ENCODE results near the gene MAP2K6. TPM values are rescaled to one million over a fixed set of nuclear protein-coding genes. Genes with fewer than 3 reads are reported as not detected.

MAP2K6 gene
- total and polyA plus RNA-seq, 9 donors: 12.6 to 22.8 (median 16.8) TPM

DNA sequence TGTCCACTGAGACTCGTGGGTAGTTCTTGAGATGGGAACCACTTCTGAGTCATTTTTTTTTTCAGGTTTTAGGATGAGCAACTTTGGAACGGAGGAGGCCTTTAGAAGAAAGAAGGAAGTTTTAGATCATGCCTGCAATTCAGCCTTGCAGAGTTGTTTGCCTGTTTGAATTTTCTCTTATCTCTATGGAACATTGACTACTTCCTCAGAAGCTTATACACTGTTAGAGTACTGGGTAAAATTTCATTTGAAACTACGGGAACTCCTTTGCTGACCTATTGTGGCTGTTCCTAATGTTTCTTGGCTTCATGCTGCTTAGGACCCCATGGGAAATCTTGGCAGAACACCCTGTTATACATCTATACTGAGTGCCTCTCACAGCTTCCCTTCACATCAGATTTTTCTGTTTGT lies 70.8 kb downstream of the MAP2K6 start:
- no peaks in the 10 kb centered on the region for H3K27me3 ChIP-seq (ENCODE audit: control insufficient read depth, insufficient read depth, low read length)
- no peak overlapping the region for H3K27ac ChIP-seq (ENCODE audit: low read length)
- no peaks in the 10 kb centered on the region for H3K36me3 ChIP-seq (ENCODE audit: control insufficient read depth, insufficient read depth, low read length)
- DNase-seq: peak; percentile 65
- no peak overlapping the region for H3K4me3 ChIP-seq (ENCODE audit: low read length)
- peaks cover 4% of the 10 kb centered on the region for H3K4me1 ChIP-seq (ENCODE audit: control insufficient read depth, insufficient read depth, low read length)
- WGBS (ENCODE audit: insufficient coverage): 0% methylated on average over 1 of the region's 3 CpGs
- no peaks in the 10 kb centered on the region for H3K9me3 ChIP-seq (replicated peaks; ENCODE audit: control insufficient read depth, low read depth, low read length)

DNA sequence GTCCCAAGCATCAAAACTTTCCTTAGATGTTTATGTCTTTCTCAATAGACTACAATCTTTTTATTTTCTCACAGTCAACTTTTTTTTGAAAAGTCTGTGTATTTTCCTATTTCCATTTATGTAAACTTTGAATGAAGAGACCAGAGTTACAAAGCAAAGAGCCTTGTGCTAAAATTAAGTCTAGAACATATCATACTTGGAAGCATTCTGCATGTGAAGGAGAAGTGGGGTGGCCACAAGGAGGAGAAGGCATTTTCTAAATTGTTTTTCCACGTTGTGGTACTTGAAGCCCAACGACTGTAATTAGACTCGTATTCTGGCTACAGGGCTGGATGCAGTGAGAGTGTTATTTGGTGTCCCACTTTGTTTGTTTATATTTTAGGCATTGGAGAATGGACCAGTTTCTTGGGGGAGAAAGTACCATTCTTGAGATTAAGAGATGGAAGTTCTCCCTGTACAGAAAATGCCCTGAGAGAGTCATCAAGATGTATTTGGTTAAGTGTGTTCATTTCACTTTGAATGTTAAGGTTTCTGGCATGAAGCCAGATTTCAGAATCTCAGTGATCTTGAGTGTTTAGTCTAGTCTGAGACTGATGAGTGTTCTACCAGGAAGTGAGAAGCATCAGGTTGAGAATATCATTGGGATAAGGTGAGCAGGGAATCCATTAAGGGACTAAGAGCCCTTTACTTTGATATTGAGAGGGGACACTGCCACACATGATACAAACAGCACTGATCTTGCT lies 71.6 kb downstream of the MAP2K6 start:
- no peaks in the 10 kb centered on the region for H3K9me3 ChIP-seq (replicated peaks; ENCODE audit: control insufficient read depth, low read depth, low read length)
- no peaks in the 10 kb centered on the region for H3K36me3 ChIP-seq (ENCODE audit: control insufficient read depth, insufficient read depth, low read length)
- no peaks in the 10 kb centered on the region for H3K27me3 ChIP-seq (ENCODE audit: control insufficient read depth, insufficient read depth, low read length)
- H3K4me1 ChIP-seq (ENCODE audit: control insufficient read depth, insufficient read depth, low read length): peaks cover 3% of the 10 kb centered on the region
- peak; percentile 25 for DNase-seq
- no peak overlapping the region for H3K4me3 ChIP-seq (ENCODE audit: low read length)
- no peak overlapping the region for H3K27ac ChIP-seq (ENCODE audit: low read length)
- 40% methylated on average over 1 of the region's 3 CpGs for WGBS (ENCODE audit: insufficient coverage)

GRCh38 chr17:69486779-69487637 lies 72.5 kb downstream of the MAP2K6 start:
- H3K27me3 ChIP-seq (ENCODE audit: control insufficient read depth, insufficient read depth, low read length): no peaks in the 10 kb centered on the region
- no peaks in the 10 kb centered on the region for H3K9me3 ChIP-seq (replicated peaks; ENCODE audit: control insufficient read depth, low read depth, low read length)
- no peak overlapping the region for H3K4me3 ChIP-seq (ENCODE audit: low read length)
- 57% methylated on average over 3 of the region's 13 CpGs for WGBS (ENCODE audit: insufficient coverage)
- no peak overlapping the region for H3K27ac ChIP-seq (ENCODE audit: low read length)
- no peak for DNase-seq
- no peaks in the 10 kb centered on the region for H3K36me3 ChIP-seq (ENCODE audit: control insufficient read depth, insufficient read depth, low read length)
- peaks cover 3% of the 10 kb centered on the region for H3K4me1 ChIP-seq (ENCODE audit: control insufficient read depth, insufficient read depth, low read length)

- no CpG with 5 or more reads among the region's 4 CpGs for WGBS (ENCODE audit: insufficient coverage)
- Histone ChIP-seq H3K4me1 (ENCODE audit: control insufficient read depth, insufficient read depth, low read length) (peaks cover 6% of the 10 kb centered on the region), H3K4me3 (ENCODE audit: low read length) (no peak overlapping the region), H3K27me3 (ENCODE audit: control insufficient read depth, insufficient read depth, low read length) (no peaks in the 10 kb centered on the region), H3K27ac (ENCODE audit: low read length) (no peak overlapping the region), H3K36me3 (ENCODE audit: control insufficient read depth, insufficient read depth, low read length) (no peaks in the 10 kb centered on the region), H3K9me3 (replicated peaks; ENCODE audit: control insufficient read depth, low read depth, low read length) (no peaks in the 10 kb centered on the region)
- no peak for DNase-seq
These were observed 74.8 kb downstream of the MAP2K6 start for GRCh38 chr17:69489313-69489712.

- no peaks in the 10 kb centered on the region for H3K27me3 ChIP-seq (ENCODE audit: control insufficient read depth, insufficient read depth, low read length)
- H3K4me3 ChIP-seq (ENCODE audit: low read length): no peak overlapping the region
- 43% methylated on average over 2 of the region's 3 CpGs for WGBS (ENCODE audit: insufficient coverage)
- no peaks in the 10 kb centered on the region for H3K36me3 ChIP-seq (ENCODE audit: control insufficient read depth, insufficient read depth, low read length)
- DNase-seq: peak; percentile 27
- H3K9me3 ChIP-seq (replicated peaks; ENCODE audit: control insufficient read depth, low read depth, low read length): no peaks in the 10 kb centered on the region
- H3K4me1 ChIP-seq (ENCODE audit: control insufficient read depth, insufficient read depth, low read length): peaks cover 3% of the 10 kb centered on the region
- H3K27ac ChIP-seq (ENCODE audit: low read length): no peak overlapping the region
These were observed 78.0 kb downstream of the MAP2K6 start for GRCh38 chr17:69492410-69493071.

DNA sequence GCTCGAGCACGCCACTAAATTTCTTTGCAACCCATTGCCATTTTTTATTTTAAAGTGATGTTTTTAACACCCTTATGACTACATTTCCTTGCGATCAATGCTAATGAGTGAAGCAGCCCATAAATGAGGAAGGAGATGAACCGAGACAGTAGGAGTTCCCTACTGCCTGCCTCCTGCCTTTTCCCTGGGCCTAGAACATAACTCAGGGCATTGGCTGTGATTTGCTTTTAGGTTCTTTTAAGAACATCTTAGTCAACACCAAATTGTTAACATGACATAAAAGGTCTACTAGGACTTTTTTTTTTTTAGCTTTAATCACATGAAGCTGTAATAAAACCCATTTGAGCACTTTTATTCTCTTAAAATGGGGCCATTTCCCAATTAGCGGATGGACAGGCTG lies 81.3 kb downstream of the MAP2K6 start:
- H3K4me3 ChIP-seq (ENCODE audit: low read length): no peak overlapping the region
- H3K4me1 ChIP-seq (ENCODE audit: control insufficient read depth, insufficient read depth, low read length): peaks cover 7% of the 10 kb centered on the region
- H3K27ac ChIP-seq (ENCODE audit: low read length): no peak overlapping the region
- no peaks in the 10 kb centered on the region for H3K36me3 ChIP-seq (ENCODE audit: control insufficient read depth, insufficient read depth, low read length)
- H3K27me3 ChIP-seq (ENCODE audit: control insufficient read depth, insufficient read depth, low read length): no peaks in the 10 kb centered on the region
- no peaks in the 10 kb centered on the region for H3K9me3 ChIP-seq (replicated peaks; ENCODE audit: control insufficient read depth, low read depth, low read length)
- DNase-seq: no peak
- WGBS (ENCODE audit: insufficient coverage): 100% methylated on average over 1 of the region's 5 CpGs

DNA sequence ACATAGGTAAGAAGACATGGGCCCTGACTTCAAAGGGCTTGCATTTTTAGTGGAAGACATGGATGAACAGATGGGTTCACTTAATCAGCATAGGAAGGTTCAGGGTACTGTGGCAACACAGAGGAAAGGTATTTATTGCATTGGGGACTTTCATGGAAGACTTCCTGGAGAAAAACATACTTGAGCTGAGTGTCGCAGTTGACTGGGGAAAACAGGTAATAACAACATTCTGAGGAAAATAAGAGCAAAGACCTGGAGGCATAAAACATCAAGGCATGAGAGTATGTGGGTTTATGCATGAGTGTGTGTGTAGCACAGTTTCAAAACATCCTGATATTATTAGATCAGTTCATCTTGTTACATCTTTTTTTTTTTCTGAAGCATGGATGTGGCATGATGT lies 82.7 kb downstream of the MAP2K6 start:
- peaks cover 17% of the 10 kb centered on the region for H3K4me1 ChIP-seq (ENCODE audit: control insufficient read depth, insufficient read depth, low read length)
- no peaks in the 10 kb centered on the region for H3K36me3 ChIP-seq (ENCODE audit: control insufficient read depth, insufficient read depth, low read length)
- DNase-seq: no peak
- no peaks in the 10 kb centered on the region for H3K27me3 ChIP-seq (ENCODE audit: control insufficient read depth, insufficient read depth, low read length)
- H3K27ac ChIP-seq (ENCODE audit: low read length): no peak overlapping the region
- 100% methylated on average over 1 of the region's 1 CpG for WGBS (ENCODE audit: insufficient coverage)
- no peaks in the 10 kb centered on the region for H3K9me3 ChIP-seq (replicated peaks; ENCODE audit: control insufficient read depth, low read depth, low read length)
- no peak overlapping the region for H3K4me3 ChIP-seq (ENCODE audit: low read length)

- Histone ChIP-seq H3K9me3 (replicated peaks; ENCODE audit: control insufficient read depth, low read depth, low read length) (no peaks in the 10 kb centered on the region), H3K4me1 (ENCODE audit: control insufficient read depth, insufficient read depth, low read length) (peaks cover 18% of the 10 kb centered on the region), H3K27ac (ENCODE audit: low read length) (no peak overlapping the region), H3K27me3 (ENCODE audit: control insufficient read depth, insufficient read depth, low read length) (no peaks in the 10 kb centered on the region), H3K36me3 (ENCODE audit: control insufficient read depth, insufficient read depth, low read length) (no peaks in the 10 kb centered on the region), H3K4me3 (ENCODE audit: low read length) (no peak overlapping the region)
- no peak for DNase-seq
- WGBS (ENCODE audit: insufficient coverage): no CpG with 5 or more reads among the region's 3 CpGs
These were observed 84.8 kb downstream of the MAP2K6 start for GRCh38 chr17:69499318-69499717.

DNA sequence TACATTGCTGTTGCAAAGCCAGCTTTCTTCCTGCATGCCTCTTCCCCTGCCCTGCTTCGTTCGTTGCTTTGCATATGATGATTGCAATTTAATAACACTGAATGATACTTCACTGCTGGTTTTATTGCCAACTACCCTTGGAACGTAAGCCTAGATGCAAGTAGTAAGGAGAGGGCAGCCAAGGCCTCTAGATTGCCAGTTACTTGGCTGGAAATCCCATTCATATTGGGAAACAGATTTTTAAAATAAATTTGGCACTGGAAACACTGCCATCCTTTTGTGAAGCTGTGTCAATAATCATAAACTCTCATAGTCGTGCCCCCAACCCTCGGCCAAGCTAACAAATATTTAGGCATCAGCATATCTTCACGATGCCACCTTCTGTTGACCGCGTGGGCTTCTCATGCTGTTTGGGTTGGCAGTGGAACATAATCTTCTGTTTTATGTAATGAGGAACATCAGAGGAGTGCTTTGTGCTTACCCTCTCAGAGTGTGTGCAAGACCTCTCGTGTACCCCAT lies 86.5 kb downstream of the MAP2K6 start:
- Histone ChIP-seq H3K4me3 (ENCODE audit: low read length) (no peak overlapping the region), H3K36me3 (ENCODE audit: control insufficient read depth, insufficient read depth, low read length) (peaks cover 6% of the 10 kb centered on the region), H3K4me1 (ENCODE audit: control insufficient read depth, insufficient read depth, low read length) (peaks cover 21% of the 10 kb centered on the region), H3K9me3 (replicated peaks; ENCODE audit: control insufficient read depth, low read depth, low read length) (no peaks in the 10 kb centered on the region), H3K27ac (ENCODE audit: low read length) (peak overlapping the region; percentile 89), H3K27me3 (ENCODE audit: control insufficient read depth, insufficient read depth, low read length) (no peaks in the 10 kb centered on the region)
- 14% methylated on average over 1 of the region's 9 CpGs for WGBS (ENCODE audit: insufficient coverage)
- DNase-seq: peak; percentile 68

Data from muscle of leg (tissue), 11 donors.